H9 (cell line): Measurements from ENCODE around the gene NAP1L5. TPM values are rescaled to one million over a fixed set of nuclear protein-coding genes. Genes with fewer than 3 reads are reported as not detected.

Experiments used
- DNase-seq: peaks from one replicate; pipeline ENCODE4 v3.0.0-alpha.2; 2017
- H2AFZ ChIP-seq: one replicate; pipeline ENCODE4 v1.6.1; 2013; ENCODE audit warnings: mild to moderate bottlenecking, low read length, control low read depth, moderate library complexity
- H2AK5ac ChIP-seq: 2 replicates; pipeline ENCODE4 v1.6.1; 2013; ENCODE audit warnings: low read length, control low read depth, mixed read lengths; ENCODE audit not compliant: insufficient read length
- H2BK120ac ChIP-seq: one replicate; pipeline ENCODE4 v1.6.1; 2013; ENCODE audit warnings: low read depth, mild to moderate bottlenecking, low read length, control low read depth, inconsistent platforms; ENCODE audit not compliant: poor library complexity, severe bottlenecking
- H2BK12ac ChIP-seq: 2 replicates; pipeline ENCODE4 v1.6.1; 2013; ENCODE audit warnings: low read length, control low read depth, mixed read lengths, low read depth; ENCODE audit not compliant: insufficient read length
- H2BK15ac ChIP-seq: 2 replicates; pipeline ENCODE4 v1.6.1; 2013; ENCODE audit warnings: low read depth, low read length, control low read depth
- H2BK20ac ChIP-seq: one replicate; pipeline ENCODE4 v1.6.1; 2013; ENCODE audit warnings: low read depth, mild to moderate bottlenecking, low read length, control low read depth, inconsistent platforms; ENCODE audit not compliant: poor library complexity, severe bottlenecking
- H2BK5ac ChIP-seq: 2 replicates; pipeline ENCODE4 v1.6.1; 2013; ENCODE audit warnings: low read length, control low read depth, mixed read lengths; ENCODE audit not compliant: insufficient read length
- H3K14ac ChIP-seq: 2 replicates; pipeline ENCODE4 v1.6.1; 2013; ENCODE audit warnings: low read length, control low read depth; ENCODE audit not compliant: insufficient read depth
- H3K18ac ChIP-seq: 2 replicates; pipeline ENCODE4 v1.6.1; 2013; ENCODE audit warnings: low read depth, mild to moderate bottlenecking, mixed read lengths, low read length, control low read depth; ENCODE audit not compliant: insufficient read length
- H3K23ac ChIP-seq: 2 replicates; pipeline ENCODE4 v1.6.1; 2013; ENCODE audit warnings: low read length, control low read depth, mixed read lengths, low read depth; ENCODE audit not compliant: insufficient read length
- H3K23me2 ChIP-seq: 2 replicates; pipeline ENCODE4 v1.6.1; 2013; ENCODE audit warnings: low read depth, mild to moderate bottlenecking, mixed read lengths, low read length, control low read depth; ENCODE audit not compliant: insufficient read length, poor library complexity, severe bottlenecking
- H3K27ac ChIP-seq: 2 replicates; pipeline ENCODE4 v1.5.1; 2013; ENCODE audit warnings: low read length, control low read depth, mixed read lengths, low read depth; ENCODE audit not compliant: insufficient read length
- H3K27me3 ChIP-seq: 2 replicates; pipeline ENCODE4 v1.6.1; 2013; ENCODE audit warnings: low read length, control low read depth, inconsistent platforms; ENCODE audit not compliant: insufficient read depth
- H3K4ac ChIP-seq: 2 replicates; pipeline ENCODE4 v1.6.1; 2013; ENCODE audit warnings: low read depth, mild to moderate bottlenecking, control low read depth, inconsistent platforms, low read length, moderate library complexity
- H3K4me1 ChIP-seq: 2 replicates; pipeline ENCODE4 v1.6.1; 2013; ENCODE audit warnings: low read length, control low read depth, inconsistent platforms; ENCODE audit not compliant: insufficient read depth
- H3K4me2 ChIP-seq: 2 replicates; pipeline ENCODE4 v1.6.1; 2013; ENCODE audit warnings: low read length, control low read depth, mixed read lengths; ENCODE audit not compliant: insufficient read length, insufficient read depth
- H3K56ac ChIP-seq: 2 replicates; pipeline ENCODE4 v1.6.1; 2013; ENCODE audit warnings: low read depth, mild to moderate bottlenecking, mixed read lengths, low read length, control low read depth; ENCODE audit not compliant: insufficient read length
- H3K79me1 ChIP-seq: 2 replicates; pipeline ENCODE4 v1.6.1; 2013; ENCODE audit warnings: low read depth, mild to moderate bottlenecking, moderate library complexity, low read length, control low read depth, inconsistent platforms; ENCODE audit not compliant: insufficient read depth, poor library complexity, severe bottlenecking
- H3K79me2 ChIP-seq: 2 replicates; pipeline ENCODE4 v1.6.1; 2013; ENCODE audit warnings: low read length, control low read depth, inconsistent platforms; ENCODE audit not compliant: insufficient read depth
- H3K9ac ChIP-seq: 2 replicates; pipeline ENCODE4 v1.6.1; 2013; ENCODE audit warnings: low read length, control low read depth, mixed read lengths; ENCODE audit not compliant: insufficient read length; ENCODE audit errors: extremely low read depth
- H3K9me3 ChIP-seq: one replicate; pipeline ENCODE4 v1.6.1; 2013; ENCODE audit warnings: low read depth, low read length, inconsistent platforms; ENCODE audit not compliant: control insufficient read depth
- H3T11ph ChIP-seq: one replicate; pipeline ENCODE4 v1.6.1; 2013; ENCODE audit warnings: mild to moderate bottlenecking, low read length, control low read depth, inconsistent platforms
- H4K20me1 ChIP-seq: one replicate; pipeline ENCODE4 v1.6.1; 2013; ENCODE audit not compliant: control insufficient read depth, insufficient read length, insufficient read depth
- H4K5ac ChIP-seq: 2 replicates; pipeline ENCODE4 v1.6.1; 2013; ENCODE audit warnings: low read depth, mild to moderate bottlenecking, mixed read lengths, low read length, control low read depth; ENCODE audit not compliant: insufficient read length
- H4K8ac ChIP-seq: replicated peaks from 2 replicates; pipeline ENCODE4 v1.6.1; 2013; ENCODE audit warnings: low read length, control low read depth, mixed read lengths, low read depth; ENCODE audit not compliant: insufficient read length
- H4K91ac ChIP-seq: 2 replicates; pipeline ENCODE4 v1.6.1; 2013; ENCODE audit warnings: low read depth, mild to moderate bottlenecking, moderate library complexity, mixed read lengths, low read length, control low read depth; ENCODE audit not compliant: insufficient read length
- H3K27ac Mint-ChIP-seq, 3 experiments: 2 replicates in 2 of 3; 3 replicates in 1 of 3; pipeline ENCODE4 v1.8.0; 2020 to 2021; ENCODE audit warnings: mixed read lengths in 3 of 3, mild to moderate bottlenecking in 1 of 3, moderate library complexity in 1 of 3
- H3K27me3 Mint-ChIP-seq: 2 replicates; pipeline ENCODE4 v1.8.0; 2021; ENCODE audit warnings: low read depth, mild to moderate bottlenecking, moderate library complexity, mixed read lengths
- H3K36me3 Mint-ChIP-seq, 3 experiments: 2 replicates in 2 of 3; 3 replicates in 1 of 3; pipeline ENCODE4 v1.8.0; 2020 to 2021; ENCODE audit warnings: low read depth in 3 of 3, mixed read lengths in 3 of 3; ENCODE audit not compliant: insufficient read depth in 1 of 3
- H3K4me1 Mint-ChIP-seq, 2 experiments: 2 replicates each; pipeline ENCODE4 v1.8.0; 2020; ENCODE audit warnings: mixed read lengths in 2 of 2
- H3K4me3 Mint-ChIP-seq, 2 experiments: 2 replicates in 1 of 2; 3 replicates in 1 of 2; pipeline ENCODE4 v1.8.0; 2020 to 2021; ENCODE audit warnings: mild to moderate bottlenecking in 2 of 2, mixed read lengths in 2 of 2, moderate library complexity in 1 of 2
- H3K9me3 Mint-ChIP-seq, 2 experiments: 2 replicates in 1 of 2; 3 replicates in 1 of 2; pipeline ENCODE4 v1.8.0; 2020; ENCODE audit warnings: mild to moderate bottlenecking in 2 of 2, mixed read lengths in 2 of 2, moderate library complexity in 1 of 2
- WGBS: extraction: QIAGEN DNeasy Blood & Tissue Kit; methylation state at CpG from one replicate; pipeline ENCODE4 v1.1.7; 2013; ENCODE audit warnings: missing lambda C conversion rate, low lambda C conversion rate, mixed read lengths; ENCODE audit not compliant: insufficient read length; ENCODE audit errors: extremely low coverage; 5-methylcytosine and 5-hydroxymethylcytosine counted together
- total RNA-seq: library from RNA; stranded (reverse); gene quantifications from 2 replicates; pipeline ENCODE4 v1.2.1, GENCODE V29; 2021
- TF ChIP-seq, protein P1 (sequence below): fragments of 200-600 bp; sonication (generic); conservative IDR thresholded peaks from 3 replicates; pipeline ENCODE4 v1.8.0; 2021; ENCODE audit warnings: antibody characterized with exemption, mild to moderate bottlenecking

Gene NAP1L5
- total RNA-seq, 1 experiment from 2014 or later: 2.2 TPM

DNA sequence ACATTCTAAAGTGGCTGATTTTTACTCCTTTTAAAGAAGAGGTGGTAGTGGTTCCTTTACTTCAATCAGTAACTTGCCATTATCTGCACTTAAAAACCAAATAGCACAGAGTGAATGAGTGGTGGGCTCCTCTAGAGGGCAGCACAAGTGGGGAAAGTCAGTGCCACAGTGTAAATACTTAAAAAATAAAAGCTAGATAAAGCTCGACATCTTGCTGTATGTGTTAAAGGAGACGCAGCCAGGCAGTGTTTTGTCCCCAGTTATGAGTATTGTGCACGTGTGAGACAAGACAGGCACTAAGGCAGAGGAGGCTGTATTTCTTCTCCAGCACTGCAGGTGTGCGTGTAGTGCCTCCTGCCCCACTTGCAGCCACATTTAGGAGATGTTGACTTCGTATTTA is 24.6 kb downstream of the NAP1L5 start:
- H2AK5ac ChIP-seq: no peak overlapping the region
- H3K36me3 Mint-ChIP-seq: no peaks in the 10 kb centered on the region
- H3K27ac Mint-ChIP-seq: no peak overlapping the region
- no peak overlapping the region for H3K27ac ChIP-seq
- H2BK5ac ChIP-seq: no peak overlapping the region
- H3K27me3 ChIP-seq: no peaks in the 10 kb centered on the region
- no peaks in the 10 kb centered on the region for H3K79me1 ChIP-seq
- H3K4me1 ChIP-seq: no peaks in the 10 kb centered on the region
- H3K4me2 ChIP-seq: no peak overlapping the region
- DNase-seq: peak; percentile 44
- no peak overlapping the region for H2AFZ ChIP-seq
- no peak overlapping the region for H2BK12ac ChIP-seq
- H3K14ac ChIP-seq: no peak overlapping the region
- H3K23ac ChIP-seq: no peak overlapping the region
- no peak overlapping the region for H2BK15ac ChIP-seq
- H3K56ac ChIP-seq: no peak overlapping the region
- no peak overlapping the region for H3K18ac ChIP-seq
- no peak overlapping the region for H4K5ac ChIP-seq
- H3K4me1 Mint-ChIP-seq: peaks cover 4 to 7% of the 10 kb centered on the region in 2 experiments; a peak in 3 of 4 replicates
- H4K20me1 ChIP-seq: no peaks in the 10 kb centered on the region
- H2BK20ac ChIP-seq: no peak overlapping the region
- H4K91ac ChIP-seq: no peak overlapping the region
- no peaks in the 10 kb centered on the region for H3K79me2 ChIP-seq
- no peak overlapping the region for H4K8ac ChIP-seq
- no peak overlapping the region for H3K4ac ChIP-seq
- WGBS: no CpG with 5 or more reads among the region's 5 CpGs
- no peaks in the 10 kb centered on the region for H3K9me3 Mint-ChIP-seq
- H3T11ph ChIP-seq: no peak overlapping the region
- H3K4me3 Mint-ChIP-seq: no peak overlapping the region
- no peaks in the 10 kb centered on the region for H3K23me2 ChIP-seq
- TF ChIP-seq, protein P1, sequence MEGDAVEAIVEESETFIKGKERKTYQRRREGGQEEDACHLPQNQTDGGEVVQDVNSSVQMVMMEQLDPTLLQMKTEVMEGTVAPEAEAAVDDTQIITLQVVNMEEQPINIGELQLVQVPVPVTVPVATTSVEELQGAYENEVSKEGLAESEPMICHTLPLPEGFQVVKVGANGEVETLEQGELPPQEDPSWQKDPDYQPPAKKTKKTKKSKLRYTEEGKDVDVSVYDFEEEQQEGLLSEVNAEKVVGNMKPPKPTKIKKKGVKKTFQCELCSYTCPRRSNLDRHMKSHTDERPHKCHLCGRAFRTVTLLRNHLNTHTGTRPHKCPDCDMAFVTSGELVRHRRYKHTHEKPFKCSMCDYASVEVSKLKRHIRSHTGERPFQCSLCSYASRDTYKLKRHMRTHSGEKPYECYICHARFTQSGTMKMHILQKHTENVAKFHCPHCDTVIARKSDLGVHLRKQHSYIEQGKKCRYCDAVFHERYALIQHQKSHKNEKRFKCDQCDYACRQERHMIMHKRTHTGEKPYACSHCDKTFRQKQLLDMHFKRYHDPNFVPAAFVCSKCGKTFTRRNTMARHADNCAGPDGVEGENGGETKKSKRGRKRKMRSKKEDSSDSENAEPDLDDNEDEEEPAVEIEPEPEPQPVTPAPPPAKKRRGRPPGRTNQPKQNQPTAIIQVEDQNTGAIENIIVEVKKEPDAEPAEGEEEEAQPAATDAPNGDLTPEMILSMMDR: peak; percentile 86
- H3K9me3 ChIP-seq: no peaks in the 10 kb centered on the region
- no peaks in the 10 kb centered on the region for H3K27me3 Mint-ChIP-seq
- no peak overlapping the region for H3K9ac ChIP-seq
- no peak overlapping the region for H2BK120ac ChIP-seq
